ENCODE measurements around the gene ETDC. TPM values are rescaled to one million over a fixed set of nuclear protein-coding genes. Genes with fewer than 3 reads are reported as not detected.

Gene ETDC
- total RNA-seq, 1 experiment from 2014 or later: not detected

GRCh38 chrX:135327299-135327698, 18.0 kb downstream of the ETDC start:
- peaks cover 48% of the 10 kb centered on the region for H3K9me3 ChIP-seq (ENCODE audit: control insufficient read depth, low read depth, low read length)
- Mint-ChIP-seq H3K36me3 (ENCODE audit: insufficient read depth in 1 of 3, low read depth in 3 of 3) (peaks cover 21 to 54% (median 35%) of the 10 kb centered on the region in 3 experiments), H3K27ac (no peak overlapping the region), H3K4me1 (peaks cover 9 to 10% of the 10 kb centered on the region in 2 experiments), H3K9me3 (peaks cover 66% of the 10 kb centered on the region in 2 experiments), H3K27me3 (ENCODE audit: low read depth) (peaks cover 2% of the 10 kb centered on the region; the same call in 1 of the 2 replicates), H3K4me3 (no peak overlapping the region)
- no peak overlapping the region for H4K5ac ChIP-seq (ENCODE audit: insufficient read length, low read depth, low read length)
- no peak overlapping the region for H3K56ac ChIP-seq (ENCODE audit: insufficient read length, low read depth, low read length)
- no peaks in the 10 kb centered on the region for H3K23me2 ChIP-seq (ENCODE audit: insufficient read length, low read depth, low read length, poor library complexity, severe bottlenecking)
- H4K8ac ChIP-seq (replicated peaks; ENCODE audit: insufficient read length, low read depth, low read length): no peak overlapping the region
- no peak overlapping the region for H2BK12ac ChIP-seq (ENCODE audit: insufficient read length, low read depth, low read length)
- H3T11ph ChIP-seq (ENCODE audit: low read length): no peak overlapping the region
- H2AK5ac ChIP-seq (ENCODE audit: insufficient read length, low read length): no peak overlapping the region
- H3K4ac ChIP-seq (ENCODE audit: low read depth, low read length): no peak overlapping the region
- no peaks in the 10 kb centered on the region for H3K4me1 ChIP-seq (ENCODE audit: insufficient read depth, low read length)
- H3K27ac ChIP-seq (ENCODE audit: insufficient read length, low read depth, low read length): no peak overlapping the region
- H3K18ac ChIP-seq (ENCODE audit: insufficient read length, low read depth, low read length): no peak overlapping the region
- H4K91ac ChIP-seq (ENCODE audit: insufficient read length, low read depth, low read length): no peak overlapping the region
- H2BK15ac ChIP-seq (ENCODE audit: low read depth, low read length): no peak overlapping the region
- peaks cover 2% of the 10 kb centered on the region; the same call in 1 of the 2 replicates for H3K79me2 ChIP-seq (ENCODE audit: insufficient read depth, low read length)
- no peak overlapping the region for H2BK20ac ChIP-seq (ENCODE audit: low read depth, low read length, poor library complexity, severe bottlenecking)
- H3K9ac ChIP-seq (ENCODE audit: extremely low read depth, insufficient read length, low read length): no peak overlapping the region
- no peak for DNase-seq
- H4K20me1 ChIP-seq (ENCODE audit: control insufficient read depth, insufficient read depth, insufficient read length): no peaks in the 10 kb centered on the region
- H3K4me2 ChIP-seq (ENCODE audit: insufficient read depth, insufficient read length, low read length): no peak overlapping the region
- H3K27me3 ChIP-seq (ENCODE audit: insufficient read depth, low read length): no peaks in the 10 kb centered on the region
- no peak overlapping the region for H3K23ac ChIP-seq (ENCODE audit: insufficient read length, low read depth, low read length)
- no peak overlapping the region for H2BK5ac ChIP-seq (ENCODE audit: insufficient read length, low read length)
- no peak overlapping the region for H2BK120ac ChIP-seq (ENCODE audit: low read depth, low read length, poor library complexity, severe bottlenecking)
- no peak overlapping the region for H2AFZ ChIP-seq (ENCODE audit: low read length)
- H3K79me1 ChIP-seq (ENCODE audit: insufficient read depth, low read depth, low read length, poor library complexity, severe bottlenecking): peaks cover 3% of the 10 kb centered on the region
- H3K14ac ChIP-seq (ENCODE audit: insufficient read depth, low read length): no peak overlapping the region
- TF ChIP-seq CTCF (conservative IDR thresholded peaks at IDR 0.05): no peak

Measured in H9 (cell line).